Measurements from ENCODE around the gene SPSB3. TPM values are rescaled to one million over a fixed set of nuclear protein-coding genes. Genes with fewer than 3 reads are reported as not detected.

Gene SPSB3
- total and polyA plus RNA-seq, 9 of the 15 experiments (the other 6 are each of a cell fraction or from before 2014, with no cell fraction given) = 0.39 to 37.4 (median 7.1) TPM

GRCh38 chr16:1768767-1769401, 13.5 kb downstream of the SPSB3 start:
- BruUV-seq (replicated peaks) = no TSS peak
- ChIA-PET CTCF (ENCODE audit: low intra/inter-chr PET ratio) (no interaction called here), POLR2A (interaction anchor here (0.7 to 1.5 kb wide), 5 partner anchors 9 to 196 kb away, joined by 3 to 4 read pairs (median 3); partner anchors contain the start of genes NUBP2, RPS2 and SPSB3)
- H4K20me1 ChIP-seq (replicated peaks; ENCODE audit: control insufficient read depth, insufficient read depth, low read length) = 0 out of 2 replicates have a peak, but pooled peaks cover 8% of the 10 kb centered on the region
- ATAC-seq = no peak
- FAIRE-seq = no peak
- H3K9me3 ChIP-seq (replicated peaks; ENCODE audit: control insufficient read depth, insufficient read depth, low read depth, low read length) = no peaks in the 10 kb centered on the region
- no peaks in the 10 kb centered on the region for H3K9me1 ChIP-seq (ENCODE audit: control insufficient read depth, insufficient read depth, low read length)
- intact Hi-C loops (cut with micrococcal nuclease) (no loop called here), in situ Hi-C loops (cut with MboI) (no loop called here)
- 86% methylated on average over 18 of the region's 26 CpGs for WGBS (ENCODE audit: insufficient coverage, low coverage, missing lambda C conversion rate)
- no peak overlapping the region for H3K4me2 ChIP-seq (ENCODE audit: insufficient read depth, low read length)
- peaks cover 39% of the 10 kb centered on the region for H3K79me2 ChIP-seq (ENCODE audit: control insufficient read depth, insufficient read depth, low read length)
- TF ChIP-seq SMARCE1 (IDR thresholded peaks at IDR 0.05) (no peak), FOXK2 (conservative IDR thresholded peaks at IDR 0.05 in 1 of 2, IDR thresholded peaks at IDR 0.05 in 1 of 2; ENCODE audit: low read depth in 2 of 2) (no peak), NFIC (IDR thresholded peaks at IDR 0.05) (peak; percentile 24; the same call in 1 of the 2 replicates), SP1 (CRISPR knock-in tag; IDR thresholded peaks at IDR 0.05) (no peak), RBM22 (IDR thresholded peaks at IDR 0.05; ENCODE audit: low read depth, low read length, poor library complexity, severe bottlenecking) (no peak), KLF1 (tag; IDR thresholded peaks at IDR 0.05) (no peak), SUPT5H (IDR thresholded peaks at IDR 0.05) (0 out of 2 replicates have a peak, but pooled peaks have one; percentile 5), TFAP4 (CRISPR knock-in tag; IDR thresholded peaks at IDR 0.05; ENCODE audit: borderline replicate concordance) (peak; percentile 50; the same call in 1 of the 2 replicates), NCOA4 (IDR thresholded peaks at IDR 0.05; ENCODE audit: partially characterized antibody) (no peak), ZNF134 (CRISPR knock-in tag; conservative IDR thresholded peaks at IDR 0.05) (no peak), RERE (CRISPR knock-in tag; IDR thresholded peaks at IDR 0.05; ENCODE audit: borderline replicate concordance) (no peak), EGR1 (conservative IDR thresholded peaks at IDR 0.05) (no peak), ZNF717 (CRISPR knock-in tag; IDR thresholded peaks at IDR 0.05) (0 out of 2 replicates have a peak, but pooled peaks have one; percentile 16)
- H3K27me3 ChIP-seq (ENCODE audit: control insufficient read depth in 2 of 2, insufficient read depth in 2 of 2, low read length in 2 of 2) = no peaks in the 10 kb centered on the region
- H3K36me3 ChIP-seq (ENCODE audit: control insufficient read depth, insufficient read depth, low read length) = peaks cover 74% of the 10 kb centered on the region; the same call in 2 of the 3 replicates
- no peak overlapping the region for H2AFZ ChIP-seq (ENCODE audit: low read depth, low read length)
- no peak for DNase-seq (ENCODE audit: extremely low read depth in 1 of 4, low spot score in 3 of 4)
- H3K4me1 ChIP-seq (replicated peaks in 1 of 2; ENCODE audit: control insufficient read depth in 2 of 2, insufficient read depth in 2 of 2, low read length in 2 of 2) = peaks cover 13 to 94% of the 10 kb centered on the region in 2 experiments; a peak in 4 of 5 replicates
- H3K9ac ChIP-seq (ENCODE audit: insufficient read depth in 1 of 2, low read depth in 2 of 2, low read length in 2 of 2) = peak overlapping the region in 1 of 2 experiments; percentile 93; a peak in 1 of 4 replicates
- no peak overlapping the region for H3K4me3 ChIP-seq
- H3K27ac ChIP-seq (ENCODE audit: extremely low read depth, low read depth, low read length) = no peak overlapping the region

Measured in K562 (cell line).